Measurements from ENCODE around the gene DPYD. TPM values are rescaled to one million over a fixed set of nuclear protein-coding genes. Genes with fewer than 3 reads are reported as not detected.
"Not testable (repeated sequence)": the region's sequence is repeated elsewhere in the genome, so short reads cannot be mapped to it uniquely, and the experiment has no call there.

DPYD gene
- total RNA-seq, 1 donor from 2014 or later = 56.1 TPM

- intact Hi-C loops (cut with micrococcal nuclease) = not testable (repeated sequence)
Observed at GRCh38 chr1:97231354-97231753, 689.5 kb downstream of the DPYD start.

- intact Hi-C loops (cut with micrococcal nuclease) = no loop called here
Observed at GRCh38 chr1:97212671-97213070, 708.2 kb downstream of the DPYD start.

GRCh38 chr1:97210307-97210706 lies 710.5 kb downstream of the DPYD start:
- intact Hi-C loops (cut with micrococcal nuclease) = no loop called here

- intact Hi-C loops (cut with micrococcal nuclease) = no loop called here
Observed at GRCh38 chr1:97209381-97209957, 711.4 kb downstream of the DPYD start.

- intact Hi-C loops (cut with micrococcal nuclease) = no loop called here
Observed at GRCh38 chr1:97207868-97208267, 713.0 kb downstream of the DPYD start.

GRCh38 chr1:97204468-97204867 lies 716.4 kb downstream of the DPYD start:
- intact Hi-C loops (cut with micrococcal nuclease) = no loop called here

- intact Hi-C loops (cut with micrococcal nuclease) = no loop called here
Observed at GRCh38 chr1:97202481-97203380, 718.1 kb downstream of the DPYD start.

- intact Hi-C loops (cut with micrococcal nuclease) = no loop called here
Observed at GRCh38 chr1:97201641-97202040, 719.2 kb downstream of the DPYD start.

GRCh38 chr1:97200595-97200994 lies 720.2 kb downstream of the DPYD start:
- intact Hi-C loops (cut with micrococcal nuclease) = no loop called here

GRCh38 chr1:97196825-97197516 lies 723.9 kb downstream of the DPYD start:
- intact Hi-C loops (cut with micrococcal nuclease) = no loop called here

- intact Hi-C loops (cut with micrococcal nuclease) = no loop called here
Observed at GRCh38 chr1:97192872-97193572, 727.8 kb downstream of the DPYD start.

- intact Hi-C loops (cut with micrococcal nuclease) = no loop called here
Observed at GRCh38 chr1:97190326-97190725, 730.5 kb downstream of the DPYD start.

GRCh38 chr1:97186381-97186780 lies 734.5 kb downstream of the DPYD start:
- intact Hi-C loops (cut with micrococcal nuclease) = loop anchor here (1.0 kb wide), 1 partner anchor 865 kb away; no protein-coding TSS in a partner anchor

- intact Hi-C loops (cut with micrococcal nuclease) = no loop called here
Observed at GRCh38 chr1:97174039-97174704, 746.7 kb downstream of the DPYD start.

GRCh38 chr1:97170300-97170699 lies 750.5 kb downstream of the DPYD start:
- intact Hi-C loops (cut with micrococcal nuclease) = no loop called here

GRCh38 chr1:97168056-97168455 lies 752.8 kb downstream of the DPYD start:
- intact Hi-C loops (cut with micrococcal nuclease) = no loop called here

GRCh38 chr1:97167246-97167645 lies 753.6 kb downstream of the DPYD start:
- intact Hi-C loops (cut with micrococcal nuclease) = no loop called here

GRCh38 chr1:97166626-97167025 lies 754.2 kb downstream of the DPYD start:
- intact Hi-C loops (cut with micrococcal nuclease) = no loop called here

- intact Hi-C loops (cut with micrococcal nuclease) = no loop called here
Observed at GRCh38 chr1:97164276-97164639, 756.6 kb downstream of the DPYD start.

- intact Hi-C loops (cut with micrococcal nuclease) = no loop called here
Observed at GRCh38 chr1:97163591-97164275, 757.1 kb downstream of the DPYD start.
